GM12873 (cell line): ENCODE measurements around the gene ZNF212.

ENCODE experiments used
- CTCF ChIP-seq: IDR thresholded peaks from 2 replicates; pipeline ENCODE4 v1.5.1; 2012; ENCODE audit warnings: low read depth, mild to moderate bottlenecking, moderate library complexity, low read length, control low read depth; ENCODE audit not compliant: insufficient read depth; ENCODE audit errors: missing control alignments

Gene ZNF212

GRCh38 chr7:149261829-149262617, 22.6 kb downstream of the ZNF212 start, which contains the start of gene ZNF783:
TSS of gene ZNF783 (plus strand) at chr7:149262196. CDS start at chr7:149262334, 138 bp downstream.
- TF ChIP-seq CTCF = peak; percentile 76

- no peak for TF ChIP-seq CTCF
These were observed 27.0 kb downstream of the ZNF212 start for GRCh38 chr7:149266451-149266850.

- TF ChIP-seq CTCF = no peak
These were observed 28.3 kb downstream of the ZNF212 start for GRCh38 chr7:149267733-149268132.

GRCh38 chr7:149277871-149278270, 38.4 kb downstream of the ZNF212 start:
- no peak for TF ChIP-seq CTCF

GRCh38 chr7:149278396-149278795, 38.9 kb downstream of the ZNF212 start:
- no peak for TF ChIP-seq CTCF

GRCh38 chr7:149279111-149279743, 39.8 kb downstream of the ZNF212 start:
- TF ChIP-seq CTCF = no peak

GRCh38 chr7:149280151-149280550, 40.7 kb downstream of the ZNF212 start:
- no peak for TF ChIP-seq CTCF
